ENCODE data around the gene MAN1C1. TPM values are rescaled to one million over a fixed set of nuclear protein-coding genes. Genes with fewer than 3 reads are reported as not detected.

Gene MAN1C1
- total RNA-seq, 2 experiments from 2014 or later: 4.6 to 4.8 TPM

DNA sequence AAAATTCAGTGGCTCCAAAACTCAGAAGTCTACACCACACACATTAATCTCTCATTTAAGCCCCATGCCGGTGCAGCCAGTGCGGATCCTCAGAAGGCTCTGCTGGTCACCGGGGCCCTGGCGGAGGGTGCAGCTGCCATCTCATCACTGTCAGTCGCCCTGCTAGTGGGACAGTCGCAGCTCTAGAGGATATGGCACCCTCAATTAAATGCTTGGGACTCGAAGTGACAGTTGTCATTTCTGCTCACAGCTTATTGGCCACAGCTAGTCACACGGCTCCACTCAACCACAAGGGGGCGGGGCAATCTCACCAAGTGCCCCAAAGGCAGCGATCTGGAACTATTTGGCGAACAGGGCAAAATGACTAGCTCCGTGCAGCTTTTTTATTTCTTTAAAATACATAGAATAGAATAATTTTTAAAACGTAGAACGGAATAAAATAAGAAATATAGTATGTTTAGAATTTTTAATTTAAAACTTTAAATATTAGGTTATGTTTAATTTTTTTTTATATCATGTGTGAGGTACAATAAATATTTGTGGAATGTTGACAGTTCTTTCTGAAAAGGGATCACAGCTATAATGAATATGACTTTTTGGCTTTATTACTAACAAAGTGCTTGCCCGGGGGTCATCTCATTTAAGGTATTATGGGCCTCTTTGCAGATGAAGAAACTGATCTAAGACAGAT lies 8.0 kb upstream of the MAN1C1 start:
- peaks cover 6% of the 10 kb centered on the region for H3K4me1 Mint-ChIP-seq (ENCODE audit: low read depth)
- no peak overlapping the region for H3K27ac Mint-ChIP-seq
- no peaks in the 10 kb centered on the region for H3K9me3 Mint-ChIP-seq

GRCh38 chr1:25609921-25610320 lies 6.7 kb upstream of the MAN1C1 start:
- CTCF ChIA-PET: interaction anchor here (1.2 to 3.9 kb wide), 9 partner anchors 9 to 200 kb away, joined by 3 to 33 read pairs (median 18); no protein-coding TSS in a partner anchor
- H3K27ac Mint-ChIP-seq: no peak overlapping the region
- no peak for DNase-seq
- no peak overlapping the region for H3K4me3 Mint-ChIP-seq
- no peaks in the 10 kb centered on the region for H3K9me3 Mint-ChIP-seq
- H3K27me3 Mint-ChIP-seq: peaks cover 4% of the 10 kb centered on the region
- POLR2A ChIA-PET: no interaction called here
- peaks cover 14% of the 10 kb centered on the region for H3K4me1 Mint-ChIP-seq (ENCODE audit: low read depth)
- no peaks in the 10 kb centered on the region for H3K36me3 Mint-ChIP-seq
- intact Hi-C loops (cut with micrococcal nuclease): loop anchor here (5.0 kb wide), 1 partner anchor 68 kb away; the partner anchor contains the start of gene LDLRAP1

More for the DNA sequence above, 8.0 kb upstream of the MAN1C1 start:
- peak; percentile 93 for DNase-seq
- POLR2A ChIA-PET: interaction anchor here (0.9 kb wide), 1 partner anchor 88 kb away, joined by 3 read pairs; no protein-coding TSS in a partner anchor
- intact Hi-C loops (cut with micrococcal nuclease): loop anchor here (5.0 kb wide), 1 partner anchor 66 kb away; the partner anchor contains the start of gene LDLRAP1
- H3K36me3 Mint-ChIP-seq: no peaks in the 10 kb centered on the region
- H3K4me3 Mint-ChIP-seq: no peak overlapping the region
- CTCF ChIA-PET: interaction anchor here (0.7 to 3.9 kb wide), 21 partner anchors 11 to 213 kb away, joined by 3 to 33 read pairs (median 6); partner anchors contain the start of gene MTFR1L
- peaks cover 1% of the 10 kb centered on the region for H3K27me3 Mint-ChIP-seq

DNA sequence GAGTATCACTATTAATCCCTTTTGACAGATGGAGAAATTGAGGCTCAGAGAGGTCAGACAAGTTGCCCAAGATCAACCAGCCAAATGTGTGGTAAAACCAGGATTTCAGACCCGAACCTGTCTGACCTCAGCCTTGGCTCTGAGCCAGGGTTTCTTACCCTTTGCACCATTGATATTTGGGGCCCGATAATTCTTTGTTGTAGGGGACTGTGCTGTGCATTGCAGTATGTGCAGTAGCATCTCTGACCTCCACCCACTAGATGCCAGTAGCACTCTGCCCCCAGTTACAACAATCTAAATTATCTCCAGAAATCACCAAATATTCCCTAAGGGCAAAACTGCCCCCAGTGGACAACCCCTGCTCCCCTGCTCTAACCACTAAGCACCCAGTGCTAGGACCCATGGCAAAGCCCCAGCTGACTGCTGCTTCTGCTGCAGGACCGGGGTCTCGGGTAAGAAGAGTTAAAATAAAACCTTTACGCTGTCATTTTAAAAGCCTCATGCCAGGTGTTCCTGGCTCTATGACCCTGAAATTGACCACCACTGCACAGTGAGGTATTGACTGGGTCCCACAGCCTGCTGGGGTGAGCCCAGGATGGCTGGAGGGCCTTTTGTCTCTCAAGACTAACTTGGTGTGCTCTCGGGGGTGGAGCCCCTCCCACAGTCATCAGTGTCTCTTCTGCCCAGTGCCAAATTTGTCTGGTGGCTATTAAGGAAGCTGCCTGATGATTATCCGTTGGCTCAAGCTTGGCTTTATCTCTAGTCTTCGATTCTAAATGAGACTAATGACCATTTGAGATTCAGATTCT lies 5.6 kb upstream of the MAN1C1 start:
- H3K36me3 Mint-ChIP-seq: no peaks in the 10 kb centered on the region
- H3K4me3 Mint-ChIP-seq: no peak overlapping the region
- peak; percentile 22 for DNase-seq
- H3K27ac Mint-ChIP-seq: no peak overlapping the region
- intact Hi-C loops (cut with micrococcal nuclease): loop anchor here (1.0 kb wide), 1 partner anchor 186 kb away; no protein-coding TSS in a partner anchor
- H3K27me3 Mint-ChIP-seq: peaks cover 9% of the 10 kb centered on the region
- POLR2A ChIA-PET: no interaction called here
- no peaks in the 10 kb centered on the region for H3K9me3 Mint-ChIP-seq
- H3K4me1 Mint-ChIP-seq (ENCODE audit: low read depth): peaks cover 25% of the 10 kb centered on the region
- CTCF ChIA-PET: interaction anchor here (1.3 to 3.9 kb wide), 4 partner anchors 8 to 198 kb away, joined by 6 to 33 read pairs (median 21); no protein-coding TSS in a partner anchor

DNA sequence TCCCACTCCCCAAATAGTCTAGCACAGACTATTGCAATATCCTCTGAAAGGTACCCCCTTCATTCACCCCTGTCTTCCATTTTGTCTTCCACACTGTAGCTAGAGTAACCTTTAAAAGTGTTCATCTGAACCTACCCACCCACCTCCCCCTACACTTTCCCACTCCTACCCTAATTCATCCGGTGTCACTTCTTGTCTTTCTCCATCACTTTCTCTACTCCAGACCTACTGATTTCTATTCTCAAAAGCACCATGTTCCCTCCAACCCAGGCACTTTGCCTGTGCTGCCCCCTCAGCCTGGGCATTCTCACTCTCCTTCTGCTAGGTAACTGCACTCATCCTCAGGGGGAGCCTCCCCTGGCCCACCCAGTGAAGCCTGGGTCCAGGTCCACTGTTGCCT lies 4.7 kb upstream of the MAN1C1 start:
- ChIA-PET POLR2A (interaction anchor here (0.6 kb wide), 1 partner anchor 316 kb away, joined by 4 read pairs; no protein-coding TSS in a partner anchor), CTCF (interaction anchor here (0.8 to 3.9 kb wide), 5 partner anchors 8 to 197 kb away, joined by 3 to 24 read pairs (median 6); no protein-coding TSS in a partner anchor)
- Mint-ChIP-seq H3K4me3 (no peak overlapping the region), H3K4me1 (ENCODE audit: low read depth) (peaks cover 25% of the 10 kb centered on the region), H3K9me3 (no peaks in the 10 kb centered on the region), H3K36me3 (no peaks in the 10 kb centered on the region), H3K27ac (no peak overlapping the region), H3K27me3 (peaks cover 9% of the 10 kb centered on the region)
- no peak for DNase-seq
- intact Hi-C loops (cut with micrococcal nuclease): loop anchor here (1.0 kb wide), 1 partner anchor 185 kb away; no protein-coding TSS in a partner anchor

DNA sequence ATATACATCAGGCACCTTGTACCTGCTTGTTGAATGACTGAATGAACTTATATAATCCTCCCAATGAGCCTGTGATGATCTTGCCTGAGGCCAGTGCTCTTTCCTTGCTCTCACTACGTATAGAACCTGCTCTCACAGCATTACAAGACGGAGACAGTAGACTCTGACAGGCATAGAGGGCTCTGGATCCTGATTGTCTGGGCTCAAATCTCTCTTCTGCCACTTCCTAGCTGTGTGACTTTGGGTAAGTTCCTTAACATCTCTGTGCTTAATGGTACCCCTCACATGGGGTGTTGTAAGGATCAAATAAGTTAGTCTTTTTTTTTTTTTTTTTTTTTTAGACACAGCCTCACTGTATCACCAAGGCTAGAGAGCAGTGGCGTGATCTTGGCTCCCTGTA lies 4.2 kb upstream of the MAN1C1 start:
- ChIA-PET POLR2A (interaction anchor here (0.6 kb wide), 1 partner anchor 316 kb away, joined by 4 read pairs; no protein-coding TSS in a partner anchor), CTCF (interaction anchor here (0.8 to 1.3 kb wide), 3 partner anchors 40 to 196 kb away, joined by 3 to 6 read pairs (median 3); no protein-coding TSS in a partner anchor)
- intact Hi-C loops (cut with micrococcal nuclease): no loop called here
- no peak overlapping the region for H3K4me3 Mint-ChIP-seq
- H3K36me3 Mint-ChIP-seq: no peaks in the 10 kb centered on the region
- DNase-seq: no peak
- peaks cover 9% of the 10 kb centered on the region for H3K27me3 Mint-ChIP-seq
- H3K27ac Mint-ChIP-seq: no peak overlapping the region
- H3K4me1 Mint-ChIP-seq (ENCODE audit: low read depth): peaks cover 25% of the 10 kb centered on the region
- H3K9me3 Mint-ChIP-seq: no peaks in the 10 kb centered on the region

- Mint-ChIP-seq H3K4me1 (ENCODE audit: low read depth) (peaks cover 25% of the 10 kb centered on the region), H3K27me3 (peaks cover 9% of the 10 kb centered on the region), H3K27ac (no peak overlapping the region), H3K9me3 (no peaks in the 10 kb centered on the region), H3K4me3 (no peak overlapping the region), H3K36me3 (no peaks in the 10 kb centered on the region)
- intact Hi-C loops (cut with micrococcal nuclease): no loop called here
- CTCF ChIA-PET: interaction anchor here (0.6 to 1.0 kb wide), 2 partner anchors 40 to 187 kb away, joined by 3 read pairs; no protein-coding TSS in a partner anchor
- POLR2A ChIA-PET: no interaction called here
- no peak for DNase-seq
These were observed 3.5 kb upstream of the MAN1C1 start for GRCh38 chr1:25613091-25613490.

DNA sequence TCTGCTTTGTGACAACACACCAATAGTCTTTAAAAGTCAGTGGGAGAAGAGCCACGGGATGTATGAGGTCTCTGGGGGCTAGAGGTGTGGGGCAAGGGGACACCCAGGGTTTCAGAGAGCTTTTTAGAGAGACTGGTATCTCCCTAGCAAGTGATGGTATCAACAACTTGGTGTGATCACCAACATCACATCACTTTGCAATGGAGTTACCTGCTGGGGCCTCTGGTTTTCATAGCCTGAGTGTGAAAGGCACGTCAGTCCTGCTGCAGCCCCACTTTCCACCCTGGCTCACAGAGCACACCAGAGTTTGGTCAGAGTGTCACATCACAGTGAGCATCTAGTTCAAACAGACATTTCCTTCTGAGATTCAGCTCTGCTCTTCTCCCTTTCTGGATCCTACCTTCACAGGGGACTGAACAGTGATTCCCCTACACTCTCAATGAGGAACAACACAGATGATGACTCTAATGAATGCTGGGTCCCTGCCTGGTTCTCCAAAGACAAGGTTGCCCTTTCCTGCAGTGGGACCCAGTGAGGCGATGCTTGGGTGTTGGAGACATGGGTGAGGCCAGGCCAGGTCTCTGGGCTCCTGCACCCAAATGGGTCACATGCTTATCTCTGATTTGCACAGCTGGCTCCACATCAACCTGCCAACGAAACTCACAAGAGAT lies 2.0 kb upstream of the MAN1C1 start:
- intact Hi-C loops (cut with micrococcal nuclease): loop anchor here (5.0 kb wide), 1 partner anchor 83 kb away; no protein-coding TSS in a partner anchor
- no peak for DNase-seq
- H3K36me3 Mint-ChIP-seq: no peaks in the 10 kb centered on the region
- H3K9me3 Mint-ChIP-seq: no peaks in the 10 kb centered on the region
- CTCF ChIA-PET: interaction anchor here (0.9 to 1.5 kb wide), 5 partner anchors 62 to 187 kb away, joined by 3 to 6 read pairs (median 4); no protein-coding TSS in a partner anchor
- H3K4me1 Mint-ChIP-seq (ENCODE audit: low read depth): peaks cover 37% of the 10 kb centered on the region
- no peak overlapping the region for H3K27ac Mint-ChIP-seq
- H3K27me3 Mint-ChIP-seq: peaks cover 10% of the 10 kb centered on the region
- H3K4me3 Mint-ChIP-seq: no peak overlapping the region
- POLR2A ChIA-PET: no interaction called here

DNA sequence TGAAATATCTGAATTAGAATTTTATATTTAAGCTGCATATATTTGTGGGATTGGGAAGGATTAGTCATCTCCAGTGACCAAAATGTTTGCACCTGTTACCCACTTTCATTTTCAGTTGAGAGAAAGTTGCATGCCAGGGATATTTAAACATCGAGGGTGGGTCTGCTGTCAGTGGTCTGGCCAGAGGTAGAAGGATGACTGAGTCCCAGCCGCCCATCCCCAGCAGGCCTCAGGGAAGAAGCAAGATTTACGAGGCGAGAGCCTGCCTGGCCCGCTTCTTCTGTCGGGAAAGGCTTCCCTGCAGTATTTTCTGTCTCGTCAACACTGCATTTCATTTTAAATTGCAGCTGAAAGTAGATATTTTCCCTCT lies 1.4 kb upstream of the MAN1C1 start:
- H3K9me3 Mint-ChIP-seq: no peaks in the 10 kb centered on the region
- H3K27ac Mint-ChIP-seq: no peak overlapping the region
- no peak overlapping the region for H3K4me3 Mint-ChIP-seq
- H3K36me3 Mint-ChIP-seq: no peaks in the 10 kb centered on the region
- ChIA-PET CTCF (interaction anchor here (0.9 to 1.4 kb wide), 3 partner anchors 61 to 186 kb away, joined by 3 to 6 read pairs (median 4); no protein-coding TSS in a partner anchor), POLR2A (no interaction called here)
- intact Hi-C loops (cut with micrococcal nuclease): loop anchor here (5.0 kb wide), 1 partner anchor 82 kb away; no protein-coding TSS in a partner anchor
- H3K4me1 Mint-ChIP-seq (ENCODE audit: low read depth): peaks cover 42% of the 10 kb centered on the region
- no peak for DNase-seq
- peaks cover 9% of the 10 kb centered on the region for H3K27me3 Mint-ChIP-seq

- POLR2A ChIA-PET: no interaction called here
- Mint-ChIP-seq H3K27ac (peak overlapping the region; percentile 10), H3K27me3 (peaks cover 9% of the 10 kb centered on the region), H3K4me1 (ENCODE audit: low read depth) (peaks cover 46% of the 10 kb centered on the region), H3K9me3 (no peaks in the 10 kb centered on the region), H3K4me3 (peak overlapping the region; percentile 31), H3K36me3 (no peaks in the 10 kb centered on the region)
- CTCF ChIA-PET: interaction anchor here (0.8 to 1.4 kb wide), 4 partner anchors 29 to 186 kb away, joined by 3 to 6 read pairs (median 4); no protein-coding TSS in a partner anchor
- intact Hi-C loops (cut with micrococcal nuclease): loop anchor here (5.0 kb wide), 1 partner anchor 82 kb away; no protein-coding TSS in a partner anchor
- DNase-seq: no peak
These were observed 962 bp upstream of the MAN1C1 start for GRCh38 chr1:25615563-25616094.

DNA sequence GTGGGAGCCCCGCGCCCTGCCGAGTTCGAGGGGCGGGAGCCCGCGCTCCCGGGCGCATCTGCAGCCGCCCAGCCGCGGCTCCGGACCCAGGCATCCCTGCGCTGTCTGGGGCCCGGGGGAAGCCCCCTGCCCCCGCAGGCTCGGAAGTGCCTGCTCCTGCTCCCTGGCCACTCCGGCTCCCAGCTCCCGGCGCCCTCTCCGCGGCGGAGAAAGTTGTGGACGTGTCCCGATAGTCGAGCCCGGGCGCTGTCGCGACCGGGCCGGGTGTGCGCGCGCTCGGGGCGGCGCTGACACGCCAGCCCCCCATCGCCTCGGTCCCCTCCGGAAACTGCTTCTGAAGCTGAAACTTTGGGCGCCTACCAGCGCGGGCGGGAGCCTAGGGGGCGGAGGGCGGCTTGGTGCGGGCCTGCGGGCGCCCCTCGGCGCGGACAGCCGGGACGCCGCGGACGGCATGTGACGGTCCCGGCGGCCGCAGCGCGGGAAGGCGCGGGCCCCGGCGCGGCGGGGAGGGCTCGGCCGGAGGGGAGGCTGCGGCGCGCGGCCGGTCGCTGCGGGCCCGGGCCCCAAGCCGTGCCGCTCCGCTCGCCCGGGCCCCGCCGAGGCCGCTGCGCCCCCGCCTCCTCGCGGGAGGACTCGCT lies 515 bp downstream of the MAN1C1 start:
- Mint-ChIP-seq H3K27me3 (peaks cover 12% of the 10 kb centered on the region), H3K36me3 (no peaks in the 10 kb centered on the region), H3K4me3 (peak overlapping the region; percentile 61), H3K4me1 (ENCODE audit: low read depth) (peaks cover 59% of the 10 kb centered on the region), H3K9me3 (no peaks in the 10 kb centered on the region), H3K27ac (no peak overlapping the region)
- intact Hi-C loops (cut with micrococcal nuclease): loop anchor here (5.0 kb wide), 1 partner anchor 80 kb away; no protein-coding TSS in a partner anchor
- DNase-seq: peak; percentile 24
- POLR2A ChIA-PET: no interaction called here
- CTCF ChIA-PET: interaction anchor here (0.6 to 0.8 kb wide), 2 partner anchors 59 to 113 kb away, joined by 3 read pairs; no protein-coding TSS in a partner anchor

All from activated CD4-positive, alpha-beta memory T cell treated with anti-CD3 and anti-CD28 coated beads for 36 hours (primary cell).